ENCODE measurements around the gene ADCY2.
A peak's percentile ranks its signal among the peaks of the same experiment; 100 is the strongest.

Gene ADCY2

DNA sequence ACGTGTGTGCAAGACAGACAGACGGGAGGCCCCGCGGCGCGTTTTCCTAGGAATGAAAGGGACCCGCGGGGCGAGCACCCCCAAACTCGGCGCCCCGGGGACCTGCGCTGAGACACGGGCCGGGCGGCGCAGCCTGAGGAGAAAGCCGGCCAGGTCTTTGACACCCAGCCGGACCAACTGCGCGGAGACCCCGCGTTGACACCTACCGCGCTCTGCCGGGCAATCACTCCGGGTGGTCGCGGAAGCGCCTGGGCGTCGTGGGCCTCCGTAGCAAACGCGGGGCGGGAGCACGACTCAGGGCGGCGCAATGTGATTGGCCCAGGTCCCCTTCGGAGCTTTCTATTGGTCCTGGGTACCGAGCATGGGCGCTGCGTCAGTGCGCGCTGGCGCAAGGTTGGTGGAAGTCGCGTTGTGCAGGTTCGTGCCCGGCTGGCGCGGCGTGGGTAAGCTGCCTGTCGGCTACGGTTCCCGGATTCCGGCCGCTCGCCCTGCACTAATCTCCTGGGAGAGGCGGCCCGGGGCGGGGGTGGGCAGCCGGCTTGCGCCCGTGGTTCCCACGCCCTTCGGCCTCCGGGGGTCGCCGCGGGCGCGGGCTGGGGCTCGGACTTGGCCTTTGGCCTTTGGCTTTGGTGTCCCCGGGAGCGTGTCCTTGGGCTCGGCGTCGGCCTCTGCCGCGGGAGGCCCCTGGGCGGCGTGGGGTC, 473.0 kb downstream of the ADCY2 start, which contains the start of the genes FASTKD3 and MTRR:
Gene FASTKD3 (minus strand): TSS at position 259 of the 701 bp plus-strand sequence. CDS start 948 bp downstream, outside the sequence.
Gene MTRR (plus strand): TSS at position 376 of the 701 bp plus-strand sequence. CDS start 1,647 bp downstream, outside the sequence.
- DNase-seq (ENCODE audit: low read depth in 2 of 2): peak; percentile 79 to 87

DNA sequence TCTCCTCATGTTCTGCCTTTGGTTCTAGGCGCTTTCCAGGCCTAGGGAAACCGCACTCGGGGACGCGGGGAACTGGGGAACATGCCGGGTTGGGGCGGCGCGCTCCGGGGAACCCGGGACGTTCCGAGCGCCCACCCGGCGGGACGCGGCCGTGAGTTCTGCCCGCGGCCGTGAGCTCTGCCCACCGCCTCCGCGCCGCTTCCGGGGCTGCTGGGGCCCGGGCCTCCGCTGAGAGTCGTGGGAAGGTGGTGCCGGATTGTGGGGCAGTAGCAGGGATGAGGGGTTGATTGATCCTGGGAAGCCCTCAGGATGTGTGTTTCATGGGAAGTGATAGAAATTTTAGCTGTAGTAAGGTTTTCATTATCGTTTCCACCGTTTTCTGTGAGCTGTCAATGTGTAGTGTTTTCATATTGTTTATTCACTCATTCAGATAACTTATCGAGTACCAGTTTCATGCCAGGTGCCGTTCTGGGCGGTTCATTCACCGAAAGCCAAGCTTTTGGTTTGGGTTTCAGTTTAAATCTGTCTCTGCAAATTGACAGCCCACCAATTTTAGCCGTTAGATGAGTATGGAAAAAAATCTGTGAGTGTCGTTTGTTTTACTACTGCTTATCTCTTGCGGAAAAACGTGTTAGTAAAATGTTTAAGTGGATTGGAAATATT, 473.7 kb downstream of the ADCY2 start:
- no peak for DNase-seq (ENCODE audit: low read depth in 2 of 2)

DNA sequence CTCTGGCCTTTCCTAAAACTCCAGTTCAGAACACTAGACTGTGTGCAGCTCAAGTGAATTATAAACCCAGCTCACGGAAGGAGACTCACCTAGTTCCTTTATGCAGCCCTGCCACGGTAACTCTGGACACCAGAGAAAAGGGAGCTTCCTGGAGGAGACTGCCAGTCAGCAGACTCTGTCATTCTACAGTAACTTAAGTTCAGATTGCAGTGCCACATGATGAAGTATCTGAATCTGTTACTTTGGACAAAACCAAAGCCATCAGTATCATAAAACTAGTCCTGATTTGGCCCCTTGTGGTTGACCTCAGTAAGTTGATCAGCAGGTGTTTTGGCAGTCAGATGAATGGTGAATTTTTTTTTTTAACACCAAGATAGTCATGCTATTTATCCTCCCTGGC, 475.7 kb downstream of the ADCY2 start:
- DNase-seq (ENCODE audit: low read depth in 2 of 2): no peak

DNA sequence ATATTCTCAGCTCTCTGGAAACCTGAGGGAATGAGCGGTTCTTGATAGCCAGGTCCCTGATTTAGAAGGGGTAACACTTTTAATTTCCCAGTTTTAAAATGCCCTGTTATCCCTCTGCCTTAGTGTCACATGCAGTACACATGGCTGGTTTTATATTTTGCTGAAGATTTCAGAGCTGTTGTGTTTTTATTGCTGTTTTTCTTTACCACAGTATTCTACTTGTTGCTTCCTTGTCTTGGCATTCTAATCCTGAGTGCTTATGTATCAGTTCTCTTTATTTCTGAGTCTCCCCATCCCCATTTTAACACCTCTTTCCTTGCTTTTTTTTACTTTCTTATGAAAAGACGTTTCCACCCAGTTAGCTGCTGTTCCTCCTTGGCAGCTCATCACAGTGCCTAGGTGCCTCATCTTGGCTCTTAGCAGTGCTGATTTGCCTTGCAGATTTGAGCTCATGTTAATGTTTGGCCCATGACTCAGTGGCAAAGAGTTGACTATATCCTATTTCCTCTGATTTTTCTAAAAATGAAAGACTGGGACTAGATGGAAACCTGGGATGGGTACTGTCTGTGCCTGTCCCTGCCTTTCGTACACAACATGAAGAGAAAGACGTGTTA, 476.7 kb downstream of the ADCY2 start:
- no peak for DNase-seq (ENCODE audit: low read depth in 2 of 2)

- DNase-seq (ENCODE audit: low read depth in 2 of 2): no peak
These were observed 477.3 kb downstream of the ADCY2 start for GRCh38 chr5:7873216-7873615.

DNA sequence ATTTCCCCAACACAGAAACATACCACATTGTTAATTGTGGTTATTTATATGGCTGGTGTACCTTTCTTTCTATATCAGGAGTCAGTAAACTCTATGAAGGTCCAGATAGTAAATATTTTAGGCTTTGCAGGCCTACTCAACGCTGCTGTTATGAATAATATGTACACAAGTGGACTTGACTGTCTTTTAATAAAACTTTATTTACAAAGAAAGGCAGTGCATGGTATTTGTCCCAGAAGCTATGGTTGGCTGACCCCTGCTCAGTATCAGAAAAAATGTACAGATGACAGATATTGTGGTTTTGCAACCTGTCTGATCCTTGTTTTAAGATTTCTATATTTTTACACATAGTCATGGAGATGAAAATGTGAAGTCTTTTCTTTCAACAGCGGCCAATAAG, 478.7 kb downstream of the ADCY2 start:
- DNase-seq (ENCODE audit: low read depth in 2 of 2): no peak

DNA sequence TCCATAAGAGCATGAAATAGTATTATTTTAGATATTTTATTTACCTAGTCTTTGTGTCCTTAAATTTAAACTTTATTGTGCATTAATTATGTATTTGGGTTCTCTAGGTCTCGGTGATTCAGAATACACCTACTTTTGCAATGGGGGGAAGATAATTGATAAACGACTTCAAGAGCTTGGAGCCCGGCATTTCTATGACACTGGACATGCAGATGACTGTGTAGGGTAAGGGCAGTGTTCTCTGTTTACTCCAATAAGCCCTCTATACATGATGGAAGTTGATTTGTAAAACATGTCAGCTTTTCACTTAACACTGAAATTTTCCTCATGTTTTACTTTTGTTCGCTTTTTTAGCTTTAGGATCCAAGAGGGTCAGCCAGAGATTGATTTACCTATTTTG, 479.2 kb downstream of the ADCY2 start:
- no peak for DNase-seq (ENCODE audit: low read depth in 2 of 2)

DNA sequence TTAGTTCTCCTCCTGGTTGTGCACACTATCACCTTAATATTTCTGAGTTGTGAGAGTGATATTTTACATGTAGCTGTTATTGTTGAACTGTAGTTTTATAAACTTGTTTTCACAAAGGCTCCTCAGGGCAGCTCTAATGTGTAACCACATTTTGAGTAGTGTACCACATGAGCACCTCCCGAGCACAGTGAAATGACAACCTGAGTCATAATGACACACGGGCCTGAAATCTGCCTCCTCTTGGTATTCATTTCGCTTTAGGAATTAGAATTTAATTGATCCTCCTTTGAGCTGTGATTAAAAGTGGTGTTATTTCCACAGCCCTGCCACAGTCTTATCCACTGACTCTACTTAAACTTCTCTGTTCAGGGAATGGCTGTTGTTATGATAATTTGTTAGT, 480.9 kb downstream of the ADCY2 start:
- no peak for DNase-seq (ENCODE audit: low read depth in 2 of 2)

DNA sequence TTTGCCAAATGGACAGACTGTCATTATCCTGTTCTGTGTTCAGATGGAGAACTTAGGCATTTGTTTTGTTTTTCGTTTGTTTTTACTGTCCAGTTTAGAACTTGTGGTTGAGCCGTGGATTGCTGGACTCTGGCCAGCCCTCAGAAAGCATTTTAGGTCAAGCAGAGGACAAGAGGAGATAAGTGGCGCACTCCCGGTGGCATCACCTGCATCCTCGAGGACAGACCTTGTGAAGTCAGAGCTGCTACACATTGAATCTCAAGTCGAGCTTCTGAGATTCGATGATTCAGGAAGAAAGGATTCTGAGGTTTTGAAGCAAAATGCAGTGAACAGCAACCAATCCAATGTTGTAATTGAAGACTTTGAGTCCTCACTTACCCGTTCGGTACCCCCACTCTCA, 481.9 kb downstream of the ADCY2 start:
- DNase-seq (ENCODE audit: low read depth in 2 of 2): no peak

- no peak for DNase-seq (ENCODE audit: low read depth in 2 of 2)
These were observed 482.5 kb downstream of the ADCY2 start for GRCh38 chr5:7878381-7878873.
